ENCODE measurements around the gene LTBP3.

Gene LTBP3

GRCh38 chr11:65506772-65507505 is 51.2 kb downstream of the LTBP3 start:
- DNase-seq (ENCODE audit: low spot score): peak; percentile 96

- DNase-seq (ENCODE audit: low spot score): peak; percentile 70
Observed at GRCh38 chr11:65506290-65506771, 51.8 kb downstream of the LTBP3 start.

- peak; percentile 43 for DNase-seq (ENCODE audit: low spot score)
Observed at GRCh38 chr11:65505466-65506289, 52.5 kb downstream of the LTBP3 start.

- DNase-seq (ENCODE audit: low spot score): peak; percentile 39
Observed at GRCh38 chr11:65504674-65505465, 53.3 kb downstream of the LTBP3 start.

GRCh38 chr11:65503949-65504673 is 54.0 kb downstream of the LTBP3 start:
- DNase-seq (ENCODE audit: low spot score): peak; percentile 53

- DNase-seq (ENCODE audit: low spot score): no peak
Observed at GRCh38 chr11:65503368-65503948, 54.7 kb downstream of the LTBP3 start.

GRCh38 chr11:65502555-65503367 is 55.4 kb downstream of the LTBP3 start:
- peak; percentile 62 for DNase-seq (ENCODE audit: low spot score)

- DNase-seq (ENCODE audit: low spot score): no peak
Observed at GRCh38 chr11:65502274-65502554, 55.9 kb downstream of the LTBP3 start.

- peak; percentile 59 for DNase-seq (ENCODE audit: low spot score)
Observed at GRCh38 chr11:65501472-65502273, 56.5 kb downstream of the LTBP3 start.

GRCh38 chr11:65501186-65501471 is 57.0 kb downstream of the LTBP3 start:
- DNase-seq (ENCODE audit: low spot score): peak; percentile 51

- DNase-seq (ENCODE audit: low spot score): peak; percentile 73
Observed at GRCh38 chr11:65500387-65501185, 57.6 kb downstream of the LTBP3 start.

- DNase-seq (ENCODE audit: low spot score): peak; percentile 50
Observed at GRCh38 chr11:65499713-65500386, 58.3 kb downstream of the LTBP3 start.

- peak; percentile 95 for DNase-seq (ENCODE audit: low spot score)
Observed at GRCh38 chr11:65498977-65499712, 59.0 kb downstream of the LTBP3 start, which contains the start of gene MALAT1. TSS of gene MALAT1 (plus strand) at chr11:65499045.

- DNase-seq (ENCODE audit: low spot score): no peak
Observed at GRCh38 chr11:65498727-65498976, 59.5 kb downstream of the LTBP3 start.

GRCh38 chr11:65498042-65498726 is 60.0 kb downstream of the LTBP3 start:
- peak; percentile 64 for DNase-seq (ENCODE audit: low spot score)

GRCh38 chr11:65497141-65498041 is 60.8 kb downstream of the LTBP3 start:
- peak; percentile 97 for DNase-seq (ENCODE audit: low spot score)
